ENCODE measurements around the gene OR10A2.
"Not testable (repeated sequence)": the region's sequence is repeated elsewhere in the genome, so short reads cannot be mapped to it uniquely, and the experiment has no call there.

OR10A2 gene

GRCh38 chr11:6888830-6889229 lies 26.0 kb downstream of the OR10A2 start:
- no peak for DNase-seq

- DNase-seq, result no peak
These were observed 27.0 kb downstream of the OR10A2 start for GRCh38 chr11:6889835-6890234.

- no peak for DNase-seq
These were observed 29.5 kb downstream of the OR10A2 start, which contains the start of gene OR2D2 for GRCh38 chr11:6892400-6892799. Gene OR2D2, minus strand, starts transcription at chr11:6892500. Its CDS starts 0 bp downstream, at chr11:6892500.

GRCh38 chr11:6894097-6894496 lies 31.2 kb downstream of the OR10A2 start:
- no peak for DNase-seq

GRCh38 chr11:6895010-6895409 lies 32.2 kb downstream of the OR10A2 start:
- no peak for DNase-seq

GRCh38 chr11:6898911-6899310 lies 36.1 kb downstream of the OR10A2 start:
- DNase-seq, result no peak

- no peak for DNase-seq
These were observed 37.6 kb downstream of the OR10A2 start for GRCh38 chr11:6900327-6900999.

- not testable (repeated sequence) for DNase-seq
These were observed 41.9 kb downstream of the OR10A2 start for GRCh38 chr11:6904804-6905203.

- no peak for DNase-seq
These were observed 48.5 kb downstream of the OR10A2 start for GRCh38 chr11:6911378-6911777.

GRCh38 chr11:6911948-6912347 lies 49.1 kb downstream of the OR10A2 start:
- no peak for DNase-seq

GRCh38 chr11:6919698-6920097 lies 56.8 kb downstream of the OR10A2 start:
- DNase-seq, result no peak

- no peak for DNase-seq
These were observed 57.8 kb downstream of the OR10A2 start, which contains the start of gene OR2D3 for GRCh38 chr11:6920702-6921101. Gene OR2D3, plus strand, starts transcription at chr11:6921002. Its CDS starts 0 bp downstream, at chr11:6921002.
